HepG2 (cell line): ENCODE results near the gene TMUB1. TPM values are rescaled to one million over a fixed set of nuclear protein-coding genes. Genes with fewer than 3 reads are reported as not detected.

ENCODE experiments used
- ATAC-seq: fragments of 200-7000 bp; cut with Tn5 transposase; 3 replicates; pipeline ENCODE4 v1.9.1; 2020; ENCODE audit warnings: mild to moderate bottlenecking, moderate library complexity
- BruUV-seq: library from RNA; stranded (reverse); fragments of 400-500 nt; replicated peaks from 2 replicates; lab custom pipeline; 2021; lab: Mats Ljungman, UMichigan
- CTCF ChIA-PET: fragments of 300-600 bp; formaldehyde crosslinking; extraction: SDS; loops from one replicate; lab custom pipeline; 2021; ENCODE audit warnings: low total read pairs, inconsistent platforms, low intra/inter-chr PET ratio; lab: Yijun Ruan, JAX
- POLR2A ChIA-PET: fragments of 350-600 bp; sonication (Branson Sonifier 250); formaldehyde crosslinking; loops from one replicate; lab custom pipeline; 2020; ENCODE audit warnings: antibody characterized with exemption, inconsistent platforms; lab: Yijun Ruan, JAX
- DNase-seq: peaks from one replicate; pipeline ENCODE4 v3.0.0-alpha.2; 2015; ENCODE audit warnings: low spot score
- FAIRE-seq: peaks from 3 replicates; lab custom pipeline; 2011; peaks lifted over from hg19 to GRCh38; lab: Jason Lieb, UNC
- H2AFZ ChIP-seq: one replicate; pipeline ENCODE4 v1.6.1; 2011; ENCODE audit warnings: low read length, inconsistent platforms
- H3K27ac ChIP-seq: fragments of 300-600 bp; 3 replicates; pipeline ENCODE4 v1.8.0; 2011; ENCODE audit warnings: mixed run types, mild to moderate bottlenecking, mixed read lengths, low read length, inconsistent platforms; ENCODE audit not compliant: insufficient read depth; ENCODE audit errors: extremely low read length
- H3K27me3 ChIP-seq, 2 experiments: fragments of 200-600 bp in 1 of 2; 2 replicates in 1 of 2; 3 replicates in 1 of 2; pipeline versions ENCODE4 v1.6.0 to v1.8.0; 2011; ENCODE audit warnings: low read length in 2 of 2, mild to moderate bottlenecking in 2 of 2, moderate library complexity in 2 of 2, inconsistent platforms in 1 of 2; ENCODE audit not compliant: insufficient read depth in 2 of 2, control insufficient read depth in 1 of 2
- H3K36me3 ChIP-seq, 2 experiments: fragments of 200-600 bp in 1 of 2; replicated peaks in 1 of 2; 2 replicates in 1 of 2; 3 replicates in 1 of 2; pipeline versions ENCODE4 v1.5.1 to v1.8.0; 2011; ENCODE audit warnings: low read length in 2 of 2, inconsistent platforms in 1 of 2; ENCODE audit not compliant: insufficient read depth in 2 of 2, control insufficient read depth in 1 of 2
- H3K4me1 ChIP-seq: 2 replicates; pipeline ENCODE4 v1.5.1; 2012; ENCODE audit warnings: low read length, inconsistent platforms; ENCODE audit not compliant: insufficient read depth
- H3K4me2 ChIP-seq: 2 replicates; pipeline ENCODE4 v1.6.0; 2011; ENCODE audit warnings: low read depth, low read length, inconsistent platforms
- H3K4me3 ChIP-seq, 3 experiments: fragments of 200-600 bp in 1 of 3; sonication (generic), shearing (Covaris generic) in 1 of 3; replicated peaks in 1 of 3; 2 replicates each; pipeline ENCODE4 v1.5.1; 2011 to 2016; ENCODE audit warnings: low read length in 3 of 3, inconsistent platforms in 2 of 3, low read depth in 2 of 3, mild to moderate bottlenecking in 2 of 3, control low read depth in 1 of 3, mixed read lengths in 1 of 3; ENCODE audit not compliant: insufficient read depth in 1 of 3
- H3K79me2 ChIP-seq: one replicate; pipeline ENCODE4 v1.6.1; 2011; ENCODE audit warnings: low read length, inconsistent platforms; ENCODE audit not compliant: insufficient read depth
- H3K9ac ChIP-seq: 2 replicates; pipeline ENCODE4 v1.6.0; 2011; ENCODE audit warnings: mild to moderate bottlenecking, low read depth, low read length, inconsistent platforms; ENCODE audit not compliant: insufficient read depth
- H3K9me3 ChIP-seq: 2 replicates; pipeline ENCODE4 v1.5.1; 2012; ENCODE audit warnings: mild to moderate bottlenecking, low read length
- H4K20me1 ChIP-seq: 2 replicates; pipeline ENCODE4 v1.6.0; 2011; ENCODE audit warnings: inconsistent platforms, mild to moderate bottlenecking, low read length, moderate library complexity; ENCODE audit not compliant: insufficient read depth
- CCDC6 ChIP-seq: sonication (generic); formaldehyde crosslinking; IDR thresholded peaks from 2 replicates; pipeline ENCODE4 v1.8.1; 2022; ENCODE audit warnings: mild to moderate bottlenecking, missing genetic modification reagents, moderate library complexity
- DNMT3B ChIP-seq: conservative IDR thresholded peaks from 2 replicates; pipeline ENCODE4 v1.6.1; 2016; ENCODE audit warnings: missing biosample characterization, control low read depth
- KMT2A ChIP-seq: sonication (generic); formaldehyde crosslinking; IDR thresholded peaks from 2 replicates; pipeline ENCODE4 v1.4.0; 2020; ENCODE audit warnings: missing genetic modification reagents
- MAFG ChIP-seq: sonication (generic); formaldehyde crosslinking; IDR thresholded peaks from 2 replicates; pipeline ENCODE4 v1.5.1; 2020; ENCODE audit warnings: mild to moderate bottlenecking, missing genetic modification reagents
- MBD4 ChIP-seq: IDR thresholded peaks from 2 replicates; pipeline ENCODE4 v1.6.1; 2012; ENCODE audit warnings: low read length, inconsistent platforms, borderline replicate concordance
- MEIS2 ChIP-seq: sonication (generic); formaldehyde crosslinking; IDR thresholded peaks from 2 replicates; pipeline ENCODE4 v1.9.0; 2021; ENCODE audit warnings: mild to moderate bottlenecking, missing genetic modification reagents
- POLR2A ChIP-seq, 2 experiments: IDR thresholded peaks; 2 replicates each; pipeline ENCODE4 v1.6.1; 2011; ENCODE audit warnings: low read depth in 2 of 2, low read length in 2 of 2, mild to moderate bottlenecking in 1 of 2, moderate library complexity in 1 of 2; ENCODE audit not compliant: insufficient read depth in 1 of 2
- RXRA ChIP-seq: sonication (generic); formaldehyde crosslinking; IDR thresholded peaks from 2 replicates; pipeline ENCODE4 v1.5.1; 2020; ENCODE audit warnings: missing genetic modification reagents
- SALL2 ChIP-seq: sonication (generic); formaldehyde crosslinking; IDR thresholded peaks from 2 replicates; pipeline ENCODE4 v1.8.1; 2023; ENCODE audit warnings: mild to moderate bottlenecking, missing genetic modification reagents, inconsistent platforms
- SMAD9 ChIP-seq: sonication (generic); formaldehyde crosslinking; IDR thresholded peaks from 2 replicates; pipeline ENCODE4 v1.5.1; 2020; ENCODE audit warnings: mild to moderate bottlenecking, missing genetic modification reagents
- SMARCC2 ChIP-seq: fragments of 450-650 bp; IDR thresholded peaks from 2 replicates; pipeline ENCODE4 v1.6.1; 2017; ENCODE audit warnings: antibody characterized with exemption, mild to moderate bottlenecking
- SRSF4 ChIP-seq: fragments of 200-400 bp; formaldehyde crosslinking; IDR thresholded peaks from one replicate; pipeline ENCODE4 v1.6.1; 2018; ENCODE audit warnings: mild to moderate bottlenecking, low read depth, low read length, moderate library complexity; ENCODE audit not compliant: poor library complexity, severe bottlenecking
- XRCC5 ChIP-seq: fragments of 200-400 bp; formaldehyde crosslinking; optimal IDR thresholded peaks from 2 replicates; pipeline ENCODE3; 2017; ENCODE audit warnings: mild to moderate bottlenecking, low read length
- ZBTB7A ChIP-seq: sonication (generic); formaldehyde crosslinking; IDR thresholded peaks from 2 replicates; pipeline ENCODE4 v1.8.0; 2022; ENCODE audit warnings: mild to moderate bottlenecking, missing genetic modification reagents
- ZFP90 ChIP-seq: sonication (generic); formaldehyde crosslinking; IDR thresholded peaks from 2 replicates; pipeline ENCODE4 v1.8.0; 2022; ENCODE audit warnings: missing genetic modification reagents, mild to moderate bottlenecking, inconsistent platforms, borderline replicate concordance
- ZHX1 ChIP-seq: sonication (generic); formaldehyde crosslinking; IDR thresholded peaks from 2 replicates; pipeline ENCODE4 v1.8.1; 2022; ENCODE audit warnings: low read depth, mild to moderate bottlenecking, missing genetic modification reagents
- ZNF136 ChIP-seq: sonication (generic); formaldehyde crosslinking; IDR thresholded peaks from 2 replicates; pipeline ENCODE4 v1.8.1; 2022; ENCODE audit warnings: low read depth, mild to moderate bottlenecking, moderate library complexity, missing genetic modification reagents
- ZNF260 ChIP-seq: sonication (generic); formaldehyde crosslinking; IDR thresholded peaks from 2 replicates; pipeline ENCODE4 v1.4.0; 2020; ENCODE audit warnings: missing genetic modification reagents, low read depth, mild to moderate bottlenecking, borderline replicate concordance
- ZNF30 ChIP-seq: sonication (generic); formaldehyde crosslinking; IDR thresholded peaks from 2 replicates; pipeline ENCODE4 v1.5.0; 2020; ENCODE audit warnings: mild to moderate bottlenecking, missing genetic modification reagents
- ZNF713 ChIP-seq: sonication (generic); formaldehyde crosslinking; IDR thresholded peaks from 2 replicates; pipeline ENCODE4 v1.4.0; 2020; ENCODE audit warnings: mild to moderate bottlenecking, missing genetic modification reagents
- WGBS: methylation state at CpG from one replicate; pipeline ENCODE4 v1.1.6; 2017; ENCODE audit warnings: low lambda C conversion rate; 5-methylcytosine and 5-hydroxymethylcytosine counted together
- in situ Hi-C: cut with HindIII; loops from 2 replicates; pipeline ENCODE4 v1.10.0; 2017; ENCODE audit warnings: low pct_unique_long_range_greater_than_20kb; ENCODE audit not compliant: extremely low pct_ligation_motif_present
- intact Hi-C: fragments of 100-400 bp; cut with micrococcal nuclease; formaldehyde crosslinking; loops from one replicate; pipeline ENCODE4 v1.10.0; 2022; ENCODE audit not compliant: unreplicated experiment
- polyA plus RNA-seq, 8 experiments: library from polyadenylated mRNA; depleted of rRNA in 3 of 8; stranded (reverse) in 7 of 8; unstranded in 1 of 8; fragments of >200 nt; fragmentation: Illumina TruSeq in 4 of 8; extraction: Trizol in 4 of 8; gene quantifications; 2 replicates each; pipeline versions ENCODE4 v1.2.1 to v1.2.3, GENCODE V29; 2011 to 2016; ENCODE audit warnings: low read depth in 4 of 8, missing spikeins in 1 of 8, mixed read lengths in 1 of 8; ENCODE audit not compliant: insufficient read depth in 1 of 8
- total RNA-seq, 5 experiments: library from RNA; depleted of rRNA; stranded (reverse); fragments of >200 nt; fragmentation: Illumina TruSeq; extraction: Trizol; gene quantifications; 2 replicates each; pipeline ENCODE4 v1.2.3, GENCODE V29; 2016; ENCODE audit warnings: low read depth in 1 of 5
- TF ChIP-seq, protein P1 (sequence below): sonication (generic); formaldehyde crosslinking; IDR thresholded peaks from 2 replicates; pipeline ENCODE4 v1.5.0; 2020; ENCODE audit warnings: missing genetic modification reagents, mild to moderate bottlenecking, borderline replicate concordance

Gene TMUB1
- total and polyA plus RNA-seq, 2 of the 13 experiments (the other 11 are each of a cell fraction or from before 2014, with no cell fraction given): 44.8 to 51.6 TPM

DNA sequence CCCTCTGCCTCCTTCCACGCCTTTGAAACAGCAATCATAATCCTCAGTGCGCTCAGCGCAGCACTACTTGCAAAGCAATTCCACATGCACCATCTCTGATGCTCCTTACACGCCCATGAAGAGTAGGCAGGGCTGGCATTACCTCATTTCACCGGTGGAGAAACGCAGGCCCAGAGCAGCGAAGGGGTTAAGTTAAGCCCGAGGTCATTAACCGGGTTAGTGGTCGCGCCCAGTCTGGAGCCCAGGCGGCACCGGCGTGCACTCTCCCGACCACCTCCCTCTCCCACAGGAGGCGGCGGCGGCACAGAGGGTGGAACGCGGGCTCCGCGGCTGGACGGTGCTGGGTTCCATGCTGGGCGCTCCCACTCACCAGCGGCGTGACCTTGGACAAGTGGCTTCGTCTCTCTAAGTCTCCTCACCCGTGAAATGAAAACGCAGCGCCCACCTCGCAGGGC is 3.2 kb downstream of the TMUB1 start:
- Histone ChIP-seq H3K4me1 (peaks cover 40% of the 10 kb centered on the region), H2AFZ (no peak overlapping the region), H3K4me3 (peak overlapping the region; percentile 85 to 96 (median 88)), H3K4me2 (peak overlapping the region; percentile 99), H3K9ac (peak overlapping the region; percentile 100), H4K20me1 (no peaks in the 10 kb centered on the region), H3K9me3 (no peaks in the 10 kb centered on the region), H3K27me3 (no peaks in the 10 kb centered on the region; a peak in 1 of 5 replicates), H3K79me2 (peaks cover 33% of the 10 kb centered on the region), H3K36me3 (peaks cover 5 to 12% of the 10 kb centered on the region in 2 experiments; a peak in 3 of 5 replicates), H3K27ac (peak overlapping the region; percentile 85)
- DNase-seq (no peak), ATAC-seq (peak; percentile 5), FAIRE-seq (no peak)
- ChIA-PET CTCF (interaction anchor here (1.1 kb wide), 1 partner anchor 52 kb away, joined by 3 read pairs; no protein-coding TSS in a partner anchor), POLR2A (interaction anchor here (1.0 to 5.4 kb wide), 9 partner anchors 9 to 152 kb away, joined by 3 to 144 read pairs (median 7); partner anchors contain the start of genes ABCB8, ABCF2, CHPF2 and SLC4A2)
- intact Hi-C loops: loop anchor here (1.0 to 10.0 kb wide), 2 partner anchors 18 to 165 kb away; partner anchors contain the start of gene SMARCD3
- WGBS: 0% methylated on average over 12 of the region's 31 CpGs
- in situ Hi-C loops: no loop called here
- TSS peak; percentile 76 for BruUV-seq
- TF ChIP-seq SMARCC2 (no peak), SRSF4 (no peak), RXRA (CRISPR knock-in tag) (peak; percentile 78), CCDC6 (CRISPR knock-in tag) (no peak), ZNF136 (CRISPR knock-in tag) (peak; percentile 27; the same call in 1 of the 2 replicates), SALL2 (CRISPR knock-in tag) (0 out of 2 replicates have a peak, but pooled peaks have one; percentile 6), MAFG (CRISPR knock-in tag) (no peak), KMT2A (CRISPR knock-in tag) (no peak), SMAD9 (CRISPR knock-in tag) (0 out of 2 replicates have a peak, but pooled peaks have one; percentile 56), DNMT3B (CRISPR knock-in tag) (no peak), MBD4 (no peak), ZFP90 (0 out of 2 replicates have a peak, but pooled peaks have one; percentile 13), ZNF30 (CRISPR knock-in tag) (0 out of 2 replicates have a peak, but pooled peaks have one; percentile 5), MEIS2 (0 out of 2 replicates have a peak, but pooled peaks have one; percentile 22), ZHX1 (CRISPR knock-in tag) (no peak), ZNF260 (CRISPR knock-in tag) (0 out of 2 replicates have a peak, but pooled peaks have one; percentile 25), ZNF713 (0 out of 2 replicates have a peak, but pooled peaks have one; percentile 5), POLR2A (IDR thresholded peaks at IDR 0.05; ENCODE audit: insufficient read depth in 1 of 2, low read depth in 2 of 2, low read length in 2 of 2) (peak in 1 of 2 experiments; percentile 66; a peak in 1 of 4 replicates), XRCC5 (peak; percentile 10), ZBTB7A (CRISPR knock-in tag) (0 out of 2 replicates have a peak, but pooled peaks have one; percentile 33)
- TF ChIP-seq, protein P1, sequence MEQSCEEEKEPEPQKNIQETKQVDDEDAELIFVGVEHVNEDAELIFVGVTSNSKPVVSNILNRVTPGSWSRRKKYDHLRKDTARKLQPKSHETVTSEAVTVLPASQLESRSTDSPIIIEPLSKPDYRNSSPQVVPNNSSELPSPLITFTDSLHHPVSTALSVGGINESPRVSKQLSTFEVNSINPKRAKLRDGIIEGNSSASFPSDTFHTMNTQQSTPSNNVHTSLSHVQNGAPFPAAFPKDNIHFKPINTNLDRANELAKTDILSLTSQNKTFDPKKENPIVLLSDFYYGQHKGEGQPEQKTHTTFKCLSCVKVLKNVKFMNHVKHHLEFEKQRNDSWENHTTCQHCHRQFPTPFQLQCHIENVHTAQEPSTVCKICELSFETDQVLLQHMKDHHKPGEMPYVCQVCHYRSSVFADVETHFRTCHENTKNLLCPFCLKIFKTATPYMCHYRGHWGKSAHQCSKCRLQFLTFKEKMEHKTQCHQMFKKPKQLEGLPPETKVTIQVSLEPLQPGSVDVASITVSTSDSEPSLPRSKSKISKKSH (CRISPR knock-in tag): 0 out of 2 replicates have a peak, but pooled peaks have one; percentile 3
